SK-N-SH treated with all-trans-retinoic acid at 6 μM for 48 hours (cell line): ENCODE data around the gene PLXND1.

Experiments used
- ATAC-seq: fragments of 200-7000 bp; cut with Tn5 transposase; 3 replicates; pipeline ENCODE4 v1.9.1; 2020; ENCODE audit warnings: mild to moderate bottlenecking, moderate library complexity
- ARNTL ChIP-seq: fragments of 450-650 bp; formaldehyde crosslinking; IDR thresholded peaks from 2 replicates; pipeline ENCODE4 v1.5.0; 2020; ENCODE audit warnings: low read depth, mild to moderate bottlenecking, moderate library complexity, borderline replicate concordance
- BACH2 ChIP-seq: fragments of 250-450 bp; sonication (Bioruptor Pico); IDR thresholded peaks from 2 replicates; pipeline ENCODE4 v1.9.0; 2021; ENCODE audit warnings: mild to moderate bottlenecking, borderline replicate concordance
- CSDC2 ChIP-seq: fragments of 250-450 bp; sonication (Bioruptor Pico); IDR thresholded peaks from 2 replicates; pipeline ENCODE4 v1.5.0; 2020; ENCODE audit warnings: mild to moderate bottlenecking, moderate library complexity
- ESRRG ChIP-seq: fragments of 250-450 bp; sonication (Bioruptor Pico); IDR thresholded peaks from 2 replicates; pipeline ENCODE4 v1.6.1; 2021; ENCODE audit warnings: mild to moderate bottlenecking
- ISL1 ChIP-seq: fragments of 250-450 bp; sonication (Bioruptor Pico); IDR thresholded peaks from 2 replicates; pipeline ENCODE4 v2.1.2; 2022; ENCODE audit warnings: mild to moderate bottlenecking, moderate library complexity
- OSR1 ChIP-seq: fragments of 250-450 bp; sonication (Bioruptor Pico); IDR thresholded peaks from 2 replicates; pipeline ENCODE4 v1.8.0; 2022; ENCODE audit warnings: moderate library complexity, mild to moderate bottlenecking, inconsistent platforms
- PPARA ChIP-seq: fragments of 250-450 bp; sonication (Bioruptor Pico); IDR thresholded peaks from 2 replicates; pipeline ENCODE4 v1.5.0; 2020; ENCODE audit warnings: mild to moderate bottlenecking, borderline replicate concordance
- SNAI2 ChIP-seq: fragments of 250-450 bp; sonication (Bioruptor Pico); IDR thresholded peaks from 2 replicates; pipeline ENCODE4 v1.5.0; 2020; ENCODE audit warnings: mild to moderate bottlenecking, moderate library complexity
- TCF4 ChIP-seq: fragments of 250-450 bp; sonication (Bioruptor Pico); IDR thresholded peaks from 2 replicates; pipeline ENCODE4 v1.8.0; 2021; ENCODE audit warnings: mild to moderate bottlenecking, moderate library complexity, borderline replicate concordance
- TOX ChIP-seq: fragments of 250-450 bp; sonication (Bioruptor Pico); IDR thresholded peaks from 2 replicates; pipeline ENCODE4 v1.8.0; 2021; ENCODE audit warnings: mild to moderate bottlenecking, moderate library complexity, borderline replicate concordance
- ZC3H10 ChIP-seq: fragments of 250-450 bp; sonication (Bioruptor Pico); IDR thresholded peaks from 2 replicates; pipeline ENCODE4 v1.5.1; 2021; ENCODE audit warnings: mild to moderate bottlenecking, moderate library complexity
- ZFP3 ChIP-seq: fragments of 250-450 bp; sonication (Bioruptor Pico); IDR thresholded peaks from 2 replicates; pipeline ENCODE4 v1.5.0; 2020; ENCODE audit warnings: mild to moderate bottlenecking, moderate library complexity
- ZFP30 ChIP-seq: fragments of 450-650 bp; formaldehyde crosslinking; IDR thresholded peaks from 2 replicates; pipeline ENCODE4 v1.5.0; 2022; ENCODE audit warnings: mild to moderate bottlenecking, moderate library complexity
- ZNF565 ChIP-seq: fragments of 450-650 bp; formaldehyde crosslinking; conservative IDR thresholded peaks from 2 replicates; pipeline ENCODE4 v1.5.0; 2020; ENCODE audit warnings: low read depth, mild to moderate bottlenecking, moderate library complexity
- ZNF70 ChIP-seq: fragments of 450-650 bp; formaldehyde crosslinking; IDR thresholded peaks from 2 replicates; pipeline ENCODE4 v1.5.0; 2020; ENCODE audit warnings: mild to moderate bottlenecking, moderate library complexity
- ZNF8 ChIP-seq: fragments of 450-650 bp; formaldehyde crosslinking; IDR thresholded peaks from 2 replicates; pipeline ENCODE4 v1.5.0; 2020; ENCODE audit warnings: mild to moderate bottlenecking, moderate library complexity
- TF ChIP-seq, protein P1 (sequence below): fragments of 250-450 bp; sonication (Bioruptor Pico); IDR thresholded peaks from 2 replicates; pipeline ENCODE4 v1.5.1; 2020; ENCODE audit warnings: low read depth, mild to moderate bottlenecking, moderate library complexity
- TF ChIP-seq, protein P2 (sequence below): fragments of 250-450 bp; sonication (Bioruptor Pico); IDR thresholded peaks from 2 replicates; pipeline ENCODE4 v1.5.0; 2020; ENCODE audit warnings: mild to moderate bottlenecking, moderate library complexity
- TF ChIP-seq, protein P3 (sequence below): fragments of 250-450 bp; sonication (Bioruptor Pico); IDR thresholded peaks from 2 replicates; pipeline ENCODE4 v1.8.0; 2021; ENCODE audit warnings: low read depth, mild to moderate bottlenecking, moderate library complexity, borderline replicate concordance
- TF ChIP-seq, protein P4 (sequence below): fragments of 250-450 bp; sonication (Bioruptor Pico); IDR thresholded peaks from 2 replicates; pipeline ENCODE4 v1.8.0; 2020; ENCODE audit warnings: mild to moderate bottlenecking, moderate library complexity, borderline replicate concordance

The PLXND1 gene

DNA sequence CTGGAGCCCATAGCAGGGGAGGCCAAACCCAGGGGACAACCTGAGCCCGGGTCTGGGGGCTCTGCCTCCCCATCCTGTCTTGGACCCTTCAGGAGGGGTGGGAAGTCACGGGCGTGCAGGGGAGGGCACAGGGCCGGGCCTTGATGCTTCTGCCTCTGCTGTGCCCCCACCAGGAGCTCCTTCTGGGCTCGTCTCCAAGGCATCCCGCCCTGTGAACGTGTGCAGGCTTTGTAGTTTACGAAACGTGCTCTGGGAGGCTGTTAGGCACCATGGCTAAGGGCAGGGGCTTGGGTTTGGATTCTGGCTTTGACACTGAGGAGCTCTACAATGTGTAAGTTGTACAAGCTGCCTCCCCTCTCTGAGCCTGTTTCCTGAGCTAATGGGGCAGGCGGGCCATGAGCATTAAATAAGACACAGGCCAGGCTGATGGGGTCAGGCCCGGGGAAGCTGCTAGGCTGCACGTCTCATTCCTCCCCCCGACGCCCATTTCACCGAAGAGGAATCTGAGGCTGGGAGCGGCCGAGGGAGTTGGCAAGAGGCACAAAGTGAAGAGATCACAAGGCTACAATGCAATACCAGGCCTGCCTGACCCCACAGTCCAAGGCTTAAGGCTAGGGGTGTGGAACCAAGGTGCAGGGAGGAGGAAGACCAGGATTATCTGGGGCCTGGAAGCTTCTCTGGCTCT lies 19.6 kb downstream of the PLXND1 start:
- no peak for ATAC-seq
- TF ChIP-seq ZC3H10 (CRISPR knock-in tag): no peak
- no peak for TF ChIP-seq TOX (CRISPR knock-in tag)
- TF ChIP-seq ISL1 (CRISPR knock-in tag): no peak
- TF ChIP-seq, protein P1, sequence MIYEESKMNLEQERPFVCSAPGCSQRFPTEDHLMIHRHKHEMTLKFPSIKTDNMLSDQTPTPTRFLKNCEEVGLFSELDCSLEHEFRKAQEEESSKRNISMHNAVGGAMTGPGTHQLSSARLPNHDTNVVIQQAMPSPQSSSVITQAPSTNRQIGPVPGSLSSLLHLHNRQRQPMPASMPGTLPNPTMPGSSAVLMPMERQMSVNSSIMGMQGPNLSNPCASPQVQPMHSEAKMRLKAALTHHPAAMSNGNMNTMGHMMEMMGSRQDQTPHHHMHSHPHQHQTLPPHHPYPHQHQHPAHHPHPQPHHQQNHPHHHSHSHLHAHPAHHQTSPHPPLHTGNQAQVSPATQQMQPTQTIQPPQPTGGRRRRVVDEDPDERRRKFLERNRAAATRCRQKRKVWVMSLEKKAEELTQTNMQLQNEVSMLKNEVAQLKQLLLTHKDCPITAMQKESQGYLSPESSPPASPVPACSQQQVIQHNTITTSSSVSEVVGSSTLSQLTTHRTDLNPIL (CRISPR knock-in tag): no peak
- no peak for TF ChIP-seq SNAI2 (CRISPR knock-in tag)
- no peak for TF ChIP-seq ZNF8 (CRISPR knock-in tag)
- no peak for TF ChIP-seq PPARA (CRISPR knock-in tag)
- TF ChIP-seq ZFP30: no peak
- TF ChIP-seq, protein P2, sequence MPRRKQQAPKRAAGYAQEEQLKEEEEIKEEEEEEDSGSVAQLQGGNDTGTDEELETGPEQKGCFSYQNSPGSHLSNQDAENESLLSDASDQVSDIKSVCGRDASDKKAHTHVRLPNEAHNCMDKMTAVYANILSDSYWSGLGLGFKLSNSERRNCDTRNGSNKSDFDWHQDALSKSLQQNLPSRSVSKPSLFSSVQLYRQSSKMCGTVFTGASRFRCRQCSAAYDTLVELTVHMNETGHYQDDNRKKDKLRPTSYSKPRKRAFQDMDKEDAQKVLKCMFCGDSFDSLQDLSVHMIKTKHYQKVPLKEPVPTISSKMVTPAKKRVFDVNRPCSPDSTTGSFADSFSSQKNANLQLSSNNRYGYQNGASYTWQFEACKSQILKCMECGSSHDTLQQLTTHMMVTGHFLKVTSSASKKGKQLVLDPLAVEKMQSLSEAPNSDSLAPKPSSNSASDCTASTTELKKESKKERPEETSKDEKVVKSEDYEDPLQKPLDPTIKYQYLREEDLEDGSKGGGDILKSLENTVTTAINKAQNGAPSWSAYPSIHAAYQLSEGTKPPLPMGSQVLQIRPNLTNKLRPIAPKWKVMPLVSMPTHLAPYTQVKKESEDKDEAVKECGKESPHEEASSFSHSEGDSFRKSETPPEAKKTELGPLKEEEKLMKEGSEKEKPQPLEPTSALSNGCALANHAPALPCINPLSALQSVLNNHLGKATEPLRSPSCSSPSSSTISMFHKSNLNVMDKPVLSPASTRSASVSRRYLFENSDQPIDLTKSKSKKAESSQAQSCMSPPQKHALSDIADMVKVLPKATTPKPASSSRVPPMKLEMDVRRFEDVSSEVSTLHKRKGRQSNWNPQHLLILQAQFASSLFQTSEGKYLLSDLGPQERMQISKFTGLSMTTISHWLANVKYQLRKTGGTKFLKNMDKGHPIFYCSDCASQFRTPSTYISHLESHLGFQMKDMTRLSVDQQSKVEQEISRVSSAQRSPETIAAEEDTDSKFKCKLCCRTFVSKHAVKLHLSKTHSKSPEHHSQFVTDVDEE (CRISPR knock-in tag): no peak
- TF ChIP-seq ESRRG (CRISPR knock-in tag): no peak
- TF ChIP-seq TCF4 (CRISPR knock-in tag): no peak
- no peak for TF ChIP-seq ZFP3 (CRISPR knock-in tag)
- TF ChIP-seq BACH2 (CRISPR knock-in tag): no peak
- no peak for TF ChIP-seq ZNF70 (CRISPR knock-in tag)
- TF ChIP-seq, protein P3, sequence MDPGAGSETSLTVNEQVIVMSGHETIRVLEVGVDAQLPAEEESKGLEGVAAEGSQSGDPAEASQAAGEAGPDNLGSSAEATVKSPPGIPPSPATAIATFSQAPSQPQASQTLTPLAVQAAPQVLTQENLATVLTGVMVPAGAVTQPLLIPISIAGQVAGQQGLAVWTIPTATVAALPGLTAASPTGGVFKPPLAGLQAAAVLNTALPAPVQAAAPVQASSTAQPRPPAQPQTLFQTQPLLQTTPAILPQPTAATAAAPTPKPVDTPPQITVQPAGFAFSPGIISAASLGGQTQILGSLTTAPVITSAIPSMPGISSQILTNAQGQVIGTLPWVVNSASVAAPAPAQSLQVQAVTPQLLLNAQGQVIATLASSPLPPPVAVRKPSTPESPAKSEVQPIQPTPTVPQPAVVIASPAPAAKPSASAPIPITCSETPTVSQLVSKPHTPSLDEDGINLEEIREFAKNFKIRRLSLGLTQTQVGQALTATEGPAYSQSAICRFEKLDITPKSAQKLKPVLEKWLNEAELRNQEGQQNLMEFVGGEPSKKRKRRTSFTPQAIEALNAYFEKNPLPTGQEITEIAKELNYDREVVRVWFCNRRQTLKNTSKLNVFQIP (CRISPR knock-in tag): no peak
- TF ChIP-seq ARNTL (CRISPR knock-in tag): no peak
- TF ChIP-seq ZNF565 (CRISPR knock-in tag): no peak
- no peak for TF ChIP-seq OSR1 (CRISPR knock-in tag)
- no peak for TF ChIP-seq CSDC2 (CRISPR knock-in tag)

DNA sequence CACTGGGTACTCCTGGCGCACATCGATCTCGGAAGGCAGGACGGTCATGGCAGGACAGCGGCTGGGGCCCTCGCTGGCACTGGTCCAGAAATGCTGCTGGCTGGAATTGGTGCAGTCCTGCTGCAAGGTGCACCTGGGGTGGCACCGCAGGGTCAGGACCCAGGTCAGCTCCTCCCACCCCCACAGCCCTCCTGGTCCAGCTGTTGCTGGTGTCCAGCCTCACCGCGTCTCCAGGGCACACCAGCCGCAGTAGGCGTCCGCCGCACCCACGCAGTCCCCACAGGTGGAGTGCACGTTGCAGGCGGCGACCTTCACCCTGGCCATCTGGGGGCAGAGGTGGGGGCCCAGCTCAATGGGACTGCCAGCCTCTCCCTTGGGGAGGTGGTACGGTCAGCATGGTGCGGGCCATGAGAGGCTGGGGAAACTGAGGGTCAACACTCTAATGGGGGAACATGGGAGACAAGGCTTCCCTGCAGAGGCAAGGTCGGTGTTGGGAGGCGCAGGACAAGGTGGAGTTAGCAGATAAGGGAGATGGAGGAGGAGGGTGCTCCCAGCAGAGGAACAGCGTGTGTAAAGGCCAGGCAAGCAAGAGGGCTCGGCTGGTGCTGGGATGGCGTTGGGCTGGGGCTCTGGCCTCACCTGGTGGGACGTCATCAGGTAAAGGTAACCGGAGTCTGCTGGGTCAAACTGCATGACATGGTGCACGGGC lies 20.4 kb downstream of the PLXND1 start:
- ATAC-seq: no peak
- TF ChIP-seq ARNTL (CRISPR knock-in tag) (no peak), SNAI2 (CRISPR knock-in tag) (no peak), TOX (CRISPR knock-in tag) (no peak), ZNF70 (CRISPR knock-in tag) (no peak), ZNF565 (CRISPR knock-in tag) (no peak), ISL1 (CRISPR knock-in tag) (no peak), ZC3H10 (CRISPR knock-in tag) (no peak), OSR1 (CRISPR knock-in tag) (no peak), BACH2 (CRISPR knock-in tag) (no peak), PPARA (CRISPR knock-in tag) (no peak), TCF4 (CRISPR knock-in tag) (no peak), ZNF8 (CRISPR knock-in tag) (no peak)
- TF ChIP-seq, protein P3 (CRISPR knock-in tag): no peak
- TF ChIP-seq, protein P1 (CRISPR knock-in tag): no peak
- TF ChIP-seq, protein P4, sequence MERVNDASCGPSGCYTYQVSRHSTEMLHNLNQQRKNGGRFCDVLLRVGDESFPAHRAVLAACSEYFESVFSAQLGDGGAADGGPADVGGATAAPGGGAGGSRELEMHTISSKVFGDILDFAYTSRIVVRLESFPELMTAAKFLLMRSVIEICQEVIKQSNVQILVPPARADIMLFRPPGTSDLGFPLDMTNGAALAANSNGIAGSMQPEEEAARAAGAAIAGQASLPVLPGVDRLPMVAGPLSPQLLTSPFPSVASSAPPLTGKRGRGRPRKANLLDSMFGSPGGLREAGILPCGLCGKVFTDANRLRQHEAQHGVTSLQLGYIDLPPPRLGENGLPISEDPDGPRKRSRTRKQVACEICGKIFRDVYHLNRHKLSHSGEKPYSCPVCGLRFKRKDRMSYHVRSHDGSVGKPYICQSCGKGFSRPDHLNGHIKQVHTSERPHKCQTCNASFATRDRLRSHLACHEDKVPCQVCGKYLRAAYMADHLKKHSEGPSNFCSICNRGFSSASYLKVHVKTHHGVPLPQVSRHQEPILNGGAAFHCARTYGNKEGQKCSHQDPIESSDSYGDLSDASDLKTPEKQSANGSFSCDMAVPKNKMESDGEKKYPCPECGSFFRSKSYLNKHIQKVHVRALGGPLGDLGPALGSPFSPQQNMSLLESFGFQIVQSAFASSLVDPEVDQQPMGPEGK: no peak
- TF ChIP-seq, protein P2 (CRISPR knock-in tag): no peak
